HG02798 (cell line): ENCODE results near the gene WDR90.
A peak's percentile ranks its signal among the peaks of the same experiment; 100 is the strongest.

Experiments
- ATAC-seq: cut with Tn5 transposase; IDR thresholded peaks from one replicate; pipeline ENCODE4 v1.9.1; 2021; ENCODE audit warnings: mild to moderate bottlenecking; ENCODE audit not compliant: unreplicated experiment, poor library complexity

Gene WDR90

GRCh38 chr16:625977-626765 lies 23.0 kb upstream of the WDR90 start:
- no peak for ATAC-seq

- ATAC-seq, result no peak
Measured at GRCh38 chr16:626787-627453, 22.2 kb upstream of the WDR90 start.

- no peak for ATAC-seq
Measured at GRCh38 chr16:627454-628239, 21.5 kb upstream of the WDR90 start.

- no peak for ATAC-seq
Measured at GRCh38 chr16:628321-629061, 20.7 kb upstream of the WDR90 start.

- ATAC-seq, result no peak
Measured at GRCh38 chr16:629185-629832, 19.9 kb upstream of the WDR90 start.

GRCh38 chr16:629833-630248 lies 19.3 kb upstream of the WDR90 start:
- ATAC-seq, result no peak

GRCh38 chr16:630249-630814 lies 18.8 kb upstream of the WDR90 start:
- no peak for ATAC-seq

- no peak for ATAC-seq
Measured at GRCh38 chr16:630815-631405, 18.3 kb upstream of the WDR90 start, which contains the start of gene WFIKKN1. Gene WFIKKN1 (plus strand): TSS chr16:630985. CDS start chr16:631254, 269 bp downstream.

GRCh38 chr16:631808-632358 lies 17.3 kb upstream of the WDR90 start:
- no peak for ATAC-seq

GRCh38 chr16:632486-633335 lies 16.5 kb upstream of the WDR90 start:
- no peak for ATAC-seq

GRCh38 chr16:633336-634050 lies 15.7 kb upstream of the WDR90 start:
- no peak for ATAC-seq

GRCh38 chr16:634051-634670 lies 15.0 kb upstream of the WDR90 start:
- ATAC-seq, result no peak

GRCh38 chr16:634996-635395 lies 14.2 kb upstream of the WDR90 start:
- ATAC-seq, result no peak

- ATAC-seq, result no peak
Measured at GRCh38 chr16:635573-636205, 13.5 kb upstream of the WDR90 start.

GRCh38 chr16:636206-637080 lies 12.7 kb upstream of the WDR90 start, which contains the start of gene METTL26:
Gene METTL26 (minus strand): TSS chr16:636305. CDS start chr16:636290, 15 bp downstream.
- ATAC-seq, result peak; percentile 72
